IPS DF 4.7 (cell line): ENCODE data around the gene WNK2.
"Not testable (repeated sequence)": the region's sequence is repeated elsewhere in the genome, so short reads cannot be mapped to it uniquely, and the experiment has no call there.

Experiments used
- DNase-seq: peaks from one replicate; pipeline ENCODE4 v3.0.0-alpha.2; 2013; ENCODE audit warnings: low spot score; ENCODE audit errors: extremely low read depth

Gene WNK2

GRCh38 chr9:93366486-93366885 lies 182.5 kb downstream of the WNK2 start:
- DNase-seq: not testable (repeated sequence)

DNA sequence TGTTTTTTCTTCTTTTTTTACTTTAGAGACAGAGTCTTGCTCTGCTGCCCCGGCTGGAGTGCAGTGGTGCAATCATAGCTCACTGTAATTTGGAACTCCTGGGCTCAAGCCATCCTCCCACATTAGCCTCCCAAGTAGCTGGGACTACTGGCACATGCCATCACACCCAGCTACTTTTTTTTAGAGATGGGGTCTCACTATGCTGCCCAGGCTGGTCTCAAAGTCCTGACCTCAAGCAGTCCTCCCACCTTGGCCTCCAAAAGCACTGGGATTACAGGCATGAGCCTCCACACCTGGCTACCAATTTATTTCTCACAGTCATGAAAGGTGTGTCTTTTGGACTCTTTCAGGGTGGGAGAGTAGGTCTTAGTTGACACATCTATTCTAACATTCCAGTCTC lies 184.5 kb downstream of the WNK2 start:
- no peak for DNase-seq

GRCh38 chr9:93369686-93370085 lies 185.7 kb downstream of the WNK2 start:
- no peak for DNase-seq
